Pons (tissue), 1 donor: ENCODE measurements around the gene MIEF1.

Experiments
- DNase-seq: peaks from one replicate; pipeline ENCODE4 v3.0.0-alpha.2; 2016; ENCODE audit warnings: low spot score

MIEF1 gene

GRCh38 chr22:39502109-39502788 is at the start of gene MIEF1:
MIEF1 (plus strand) TSS chr22:39502290; CDS start chr22:39511295, 9,005 bp downstream.
- peak; percentile 97 for DNase-seq

GRCh38 chr22:39452740-39453040 is 49.4 kb upstream of the MIEF1 start:
- no peak for DNase-seq

GRCh38 chr22:39453765-39454378 is 48.2 kb upstream of the MIEF1 start:
- no peak for DNase-seq

DNA sequence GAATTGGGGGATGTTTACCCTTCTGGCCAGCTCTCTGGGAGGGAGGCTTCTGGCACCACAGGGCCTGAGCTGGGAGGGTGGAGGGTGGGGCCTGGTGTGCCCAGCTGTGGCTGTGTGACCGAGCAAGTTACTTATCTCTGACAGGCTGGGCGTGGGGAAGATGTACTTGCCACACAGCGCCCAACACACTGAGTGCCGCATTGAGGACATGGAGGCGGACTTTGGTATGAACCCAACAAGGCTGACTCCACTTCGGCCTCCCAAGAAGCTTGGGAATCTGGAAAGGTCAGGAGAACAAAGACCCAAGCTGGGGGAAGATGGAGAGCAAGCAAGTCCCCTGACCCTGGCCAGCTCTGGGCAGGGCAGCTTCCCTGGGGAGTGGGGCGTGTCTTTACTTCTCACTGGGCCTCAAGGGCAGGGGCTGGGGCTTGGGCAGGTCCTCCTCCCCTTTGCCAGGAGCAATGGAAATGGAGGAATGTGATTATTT is 47.7 kb upstream of the MIEF1 start:
- no peak for DNase-seq

GRCh38 chr22:39456522-39457197 is 45.4 kb upstream of the MIEF1 start, which contains the start of gene MGAT3:
MGAT3 (plus strand) TSS chr22:39457012; CDS start chr22:39487348, 30,336 bp downstream.
- DNase-seq: no peak

DNA sequence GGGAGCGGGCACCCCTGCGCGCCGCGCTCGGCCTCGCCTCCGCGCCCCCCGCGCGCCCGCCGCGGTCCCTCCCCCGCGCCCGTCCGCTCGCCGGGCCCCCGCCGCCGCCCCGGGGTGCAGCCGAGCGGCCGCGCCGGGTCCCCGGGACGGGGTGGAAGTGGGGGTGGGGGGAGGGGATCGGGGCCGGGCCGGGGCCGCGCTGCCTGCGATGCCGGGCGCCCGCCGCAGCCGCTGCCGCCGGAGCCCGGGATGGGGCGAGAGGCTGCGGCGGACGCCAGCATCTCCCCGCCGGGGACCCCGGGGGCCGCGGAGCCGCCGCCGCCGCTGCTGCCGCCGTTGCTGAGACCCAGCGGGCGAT is 44.9 kb upstream of the MIEF1 start:
- DNase-seq: no peak

- DNase-seq: no peak
These were observed 44.3 kb upstream of the MIEF1 start for GRCh38 chr22:39457556-39458443.

GRCh38 chr22:39458444-39459083 is 43.5 kb upstream of the MIEF1 start:
- no peak for DNase-seq

DNA sequence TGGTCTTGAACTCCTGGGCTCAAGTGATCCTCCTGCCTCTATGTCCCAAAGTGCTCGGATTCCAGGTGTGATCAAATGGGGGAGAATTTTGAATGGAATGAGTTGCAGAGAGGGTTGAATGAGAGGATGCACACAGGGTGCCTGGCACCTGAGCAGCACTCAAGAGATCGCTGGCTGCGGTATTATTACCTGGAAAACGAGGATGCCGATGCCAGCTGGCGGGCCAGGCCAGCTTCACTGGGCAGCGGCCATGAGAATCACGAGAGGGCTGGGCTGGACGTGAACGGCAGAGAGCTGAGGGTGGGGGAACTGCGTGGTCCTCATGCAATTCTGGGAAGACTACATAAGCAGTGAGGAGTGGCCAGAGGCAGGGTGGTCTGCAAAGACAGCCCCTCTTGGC is 42.4 kb upstream of the MIEF1 start:
- DNase-seq: no peak

DNA sequence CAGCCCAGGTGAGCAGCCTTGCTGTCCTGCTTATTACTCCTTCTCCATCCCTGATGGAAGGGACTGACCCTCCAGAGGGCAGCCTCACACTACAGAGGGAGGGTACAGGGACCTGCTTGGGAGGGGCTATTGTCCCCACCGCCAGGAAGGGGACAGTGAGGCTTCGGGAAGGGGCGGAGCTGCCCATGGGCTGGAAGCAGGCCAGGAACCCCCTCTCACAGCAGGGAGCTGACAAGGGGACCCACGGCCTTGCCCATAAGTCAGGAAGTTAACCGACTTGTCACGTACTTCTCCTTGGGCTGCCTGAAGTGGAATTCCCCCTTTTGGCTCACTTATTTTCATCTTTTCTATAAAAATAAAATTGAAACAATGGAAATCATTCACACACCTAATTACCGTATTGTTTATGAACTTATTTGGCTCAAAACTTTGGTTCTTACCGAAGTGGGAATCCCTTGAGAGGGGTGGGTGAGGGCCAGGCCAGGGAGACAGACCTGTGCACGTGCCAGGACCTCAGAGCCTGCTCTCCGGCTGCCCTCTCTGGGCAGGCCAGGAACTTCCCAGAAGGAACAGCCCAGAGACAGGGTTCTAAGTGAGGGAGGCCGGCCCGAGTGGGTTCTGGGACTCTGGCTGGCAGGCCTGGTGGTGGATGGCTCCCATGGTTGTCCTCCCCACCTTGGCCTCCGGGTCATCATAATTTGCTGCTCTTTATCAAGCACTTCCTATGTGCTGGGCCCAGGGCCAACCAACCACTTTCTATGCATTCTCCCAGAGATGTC is 39.5 kb upstream of the MIEF1 start:
- no peak for DNase-seq

GRCh38 chr22:39463277-39463676 is 38.8 kb upstream of the MIEF1 start:
- DNase-seq: no peak

DNA sequence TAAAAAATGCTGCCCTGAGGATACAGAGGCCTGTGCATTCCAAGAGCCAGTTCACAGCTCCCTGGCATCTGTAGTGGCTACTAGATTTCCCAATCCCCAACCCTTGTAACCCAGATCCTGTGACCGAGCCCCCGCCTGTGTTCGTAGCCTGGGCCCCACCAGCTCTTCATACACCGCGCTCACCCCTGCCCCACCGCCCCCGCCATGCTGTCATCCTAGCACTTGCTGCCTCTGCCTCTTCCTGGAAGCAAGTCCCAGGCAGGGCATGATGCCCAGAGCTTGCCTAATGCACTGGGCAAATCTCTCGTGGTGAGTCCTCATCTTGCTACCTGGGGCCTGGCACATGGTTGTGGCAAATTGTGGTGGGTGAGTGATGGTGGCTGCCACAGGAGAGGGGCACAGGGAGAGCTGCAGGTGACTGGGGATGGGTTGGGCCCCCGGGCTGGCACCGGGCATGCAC is 38.1 kb upstream of the MIEF1 start:
- DNase-seq: peak; percentile 93

GRCh38 chr22:39466228-39467006 is 35.7 kb upstream of the MIEF1 start:
- no peak for DNase-seq

DNA sequence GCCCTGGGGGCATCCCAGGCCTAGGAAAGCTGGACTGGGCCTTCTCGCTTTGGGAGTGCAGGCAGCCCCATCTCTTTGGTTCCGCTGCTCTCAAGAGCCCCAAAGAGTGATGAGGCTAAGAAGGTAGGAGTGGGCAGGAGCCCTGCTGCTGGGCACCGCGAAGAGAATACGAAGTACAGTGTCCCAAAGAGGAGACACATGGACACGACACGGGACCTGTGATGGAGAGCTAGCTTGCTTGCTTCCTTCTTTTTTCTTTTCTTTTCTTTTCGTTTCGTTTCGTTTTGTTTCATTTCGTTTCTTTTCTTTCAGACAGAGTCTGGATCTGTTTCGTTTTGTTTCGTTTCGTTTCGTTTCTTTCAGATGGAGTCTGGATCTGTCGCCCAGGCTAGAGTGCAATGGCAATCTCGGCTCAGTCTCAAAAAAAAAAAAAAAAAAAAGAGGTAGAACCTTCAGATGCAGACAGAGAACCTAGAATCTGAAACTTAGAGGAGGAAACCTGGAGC is 34.6 kb upstream of the MIEF1 start:
- DNase-seq: no peak

DNA sequence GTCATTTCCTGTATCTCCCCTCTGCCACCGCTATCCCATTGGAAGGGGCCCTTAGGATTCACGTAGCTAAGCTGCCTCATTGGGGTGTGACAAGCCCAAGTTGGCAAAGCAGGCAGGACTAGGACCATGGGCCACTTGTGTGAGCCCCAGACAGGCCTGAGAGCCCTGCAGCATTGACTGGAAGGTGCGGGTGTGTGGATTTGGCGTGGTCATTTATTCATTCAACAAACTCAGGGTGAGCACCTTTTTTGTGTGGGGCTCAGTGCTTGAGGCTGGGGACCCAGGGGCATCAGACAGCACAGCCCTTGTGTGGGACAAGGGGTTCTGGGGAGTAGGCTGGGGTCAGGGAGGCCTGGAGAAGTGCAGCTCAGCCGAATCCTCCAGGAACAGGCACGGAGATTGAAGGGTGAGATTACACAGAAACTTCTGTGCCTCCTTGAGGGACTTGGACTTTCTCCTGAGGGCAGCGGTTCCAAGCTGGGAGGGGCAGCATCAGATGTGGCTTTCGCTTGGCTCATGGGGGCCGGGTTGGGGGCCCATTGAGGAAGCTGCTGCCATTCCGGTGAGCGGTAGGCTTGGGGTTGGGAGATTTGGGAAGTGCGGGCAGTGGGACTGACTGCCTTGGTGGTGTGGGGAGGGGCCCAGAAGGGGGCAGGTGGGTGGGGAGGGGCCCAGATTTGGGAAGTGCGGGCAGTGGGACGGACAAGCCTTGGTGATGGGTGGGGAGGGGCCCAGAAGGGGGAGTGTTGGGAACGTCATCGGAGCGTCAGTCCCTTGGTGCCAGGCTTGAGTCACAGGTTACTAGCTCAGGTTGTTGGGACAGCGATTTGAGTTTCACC is 33.4 kb upstream of the MIEF1 start:
- no peak for DNase-seq

GRCh38 chr22:39469326-39469680 is 32.8 kb upstream of the MIEF1 start:
- no peak for DNase-seq

GRCh38 chr22:39469681-39470450 is 32.2 kb upstream of the MIEF1 start:
- DNase-seq: peak; percentile 92
